GM19193 (cell line): ENCODE measurements around the gene TMEM255B.

Experiments
- POLR2A ChIP-seq: IDR thresholded peaks from 4 replicates; pipeline ENCODE4 v1.6.1; 2011; ENCODE audit not compliant: insufficient read depth, insufficient read length; ENCODE audit errors: extremely low read depth

Gene TMEM255B

DNA sequence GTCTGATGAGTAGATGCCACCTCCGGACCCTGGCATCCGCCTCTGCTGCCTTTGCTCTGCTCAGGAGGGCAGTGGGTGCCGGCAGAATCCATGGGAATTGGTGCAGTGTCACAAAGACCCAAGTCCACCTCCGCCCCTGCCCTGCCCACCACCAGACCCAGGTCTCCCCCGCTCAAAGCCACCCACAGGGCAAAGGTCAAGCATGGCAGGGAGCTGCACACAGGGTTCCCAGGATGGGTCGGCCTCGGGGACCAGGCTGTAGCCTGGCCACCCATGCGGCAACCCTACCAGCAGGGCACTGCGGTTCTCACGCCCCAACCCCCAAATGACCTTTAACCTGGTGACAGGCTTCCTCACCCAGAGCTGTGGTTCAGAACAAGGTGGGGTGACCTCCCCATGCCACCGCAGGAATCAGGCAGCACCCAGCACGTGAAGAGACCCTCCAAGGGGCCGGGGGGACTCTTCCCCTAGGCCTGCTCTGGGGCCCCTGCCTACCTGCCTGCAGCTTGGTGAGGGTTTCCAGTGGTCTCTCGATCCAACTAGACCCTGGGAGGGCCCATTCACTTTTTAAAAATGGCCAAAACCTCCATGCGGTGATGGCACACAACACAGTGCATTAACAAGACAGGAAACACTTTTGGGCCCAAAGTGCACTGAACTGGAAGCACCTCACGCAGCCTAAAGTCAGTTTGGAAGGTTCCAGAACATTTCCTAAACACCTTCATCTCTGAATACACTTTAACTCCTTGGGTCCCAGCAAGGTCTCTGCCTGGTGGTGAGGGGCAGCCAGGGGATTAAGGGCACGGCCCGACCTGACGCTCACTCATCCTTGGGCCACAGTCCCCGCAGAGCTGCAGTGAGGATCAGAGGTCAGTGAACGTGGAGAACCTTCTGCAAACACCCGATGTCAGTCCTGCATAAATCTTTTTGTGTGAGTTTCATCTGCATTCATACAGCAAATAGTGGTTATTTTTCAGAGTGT, 93.8 kb downstream of the TMEM255B start:
- no peak for TF ChIP-seq POLR2A

- TF ChIP-seq POLR2A = no peak
These were observed 94.7 kb downstream of the TMEM255B start for GRCh38 chr13:113853518-113854237.

DNA sequence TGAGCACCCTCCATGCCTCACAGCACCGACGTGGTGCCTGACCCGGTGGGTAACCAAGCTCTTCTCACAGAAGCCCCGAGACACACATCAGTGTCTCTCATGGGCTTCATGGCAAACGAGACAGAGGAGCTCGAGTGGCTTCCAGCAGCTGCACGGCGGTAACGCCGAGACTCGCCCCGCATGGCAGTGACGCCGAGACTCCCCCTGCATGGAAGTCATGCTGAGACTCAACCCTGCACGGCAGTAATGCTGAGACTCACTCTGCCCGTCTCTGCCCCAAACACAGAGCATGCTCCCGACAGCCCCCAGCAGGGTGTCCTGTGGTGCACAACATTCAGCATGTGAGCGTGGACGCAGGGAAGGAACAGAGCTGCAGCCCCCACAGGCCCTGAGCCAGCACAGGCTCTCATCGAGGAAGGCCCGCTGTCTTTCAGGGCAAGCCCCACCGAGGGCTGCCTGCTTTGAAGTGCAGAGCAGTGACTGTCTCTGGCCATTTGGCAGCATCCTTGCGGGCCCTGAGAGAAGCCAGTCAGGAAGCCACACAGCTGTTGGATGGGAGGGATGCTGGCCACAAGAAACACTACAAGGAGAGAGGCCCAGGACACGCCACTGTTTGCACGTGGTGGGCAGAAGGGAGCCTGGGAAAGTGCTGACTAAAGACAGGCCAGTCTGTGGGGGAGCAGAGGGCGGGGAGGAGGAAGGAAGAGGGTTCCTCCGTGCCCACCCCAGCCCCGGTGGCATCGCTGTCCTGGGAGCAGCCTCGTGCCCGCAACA, 95.4 kb downstream of the TMEM255B start:
- no peak for TF ChIP-seq POLR2A

- no peak for TF ChIP-seq POLR2A
These were observed 96.2 kb downstream of the TMEM255B start for GRCh38 chr13:113855012-113855921.

DNA sequence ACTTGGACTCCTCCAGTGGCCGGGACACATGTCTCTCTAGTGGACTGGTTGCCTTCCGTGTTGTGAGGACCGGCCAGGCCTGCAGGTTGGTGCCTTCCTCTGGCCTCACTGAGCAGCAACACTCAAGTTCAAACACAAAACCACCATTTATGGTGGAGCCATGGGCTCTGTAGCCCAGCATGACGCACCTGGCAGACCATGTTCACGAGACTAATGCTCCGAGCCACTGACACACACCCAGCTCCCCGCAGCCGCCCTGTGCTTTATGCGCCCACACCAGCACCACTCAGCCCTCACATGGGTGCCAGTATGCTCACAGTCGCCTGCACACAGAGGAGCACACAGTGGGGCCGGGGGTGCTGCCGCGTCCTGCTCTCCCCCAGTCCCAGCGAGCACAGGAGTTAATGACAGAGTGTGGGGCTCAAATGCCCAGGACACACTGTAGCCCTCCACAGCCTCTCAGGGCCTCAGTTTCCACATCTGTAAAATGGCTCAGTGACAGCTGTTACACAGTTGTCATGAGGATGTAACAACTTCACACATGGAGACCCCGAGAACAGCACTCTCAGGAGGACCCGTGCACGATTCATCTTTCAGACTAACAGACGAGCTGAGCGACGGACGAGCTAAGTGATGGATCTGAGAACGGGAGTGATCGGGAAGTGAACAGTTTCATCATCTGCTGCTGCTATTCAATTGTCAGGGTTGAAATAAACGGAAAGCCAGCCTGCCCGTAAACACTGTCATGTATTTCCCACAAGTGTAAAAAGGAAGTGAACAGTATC, 97.1 kb downstream of the TMEM255B start:
- TF ChIP-seq POLR2A = no peak

- TF ChIP-seq POLR2A = no peak
These were observed 97.7 kb downstream of the TMEM255B start for GRCh38 chr13:113856716-113857065.

DNA sequence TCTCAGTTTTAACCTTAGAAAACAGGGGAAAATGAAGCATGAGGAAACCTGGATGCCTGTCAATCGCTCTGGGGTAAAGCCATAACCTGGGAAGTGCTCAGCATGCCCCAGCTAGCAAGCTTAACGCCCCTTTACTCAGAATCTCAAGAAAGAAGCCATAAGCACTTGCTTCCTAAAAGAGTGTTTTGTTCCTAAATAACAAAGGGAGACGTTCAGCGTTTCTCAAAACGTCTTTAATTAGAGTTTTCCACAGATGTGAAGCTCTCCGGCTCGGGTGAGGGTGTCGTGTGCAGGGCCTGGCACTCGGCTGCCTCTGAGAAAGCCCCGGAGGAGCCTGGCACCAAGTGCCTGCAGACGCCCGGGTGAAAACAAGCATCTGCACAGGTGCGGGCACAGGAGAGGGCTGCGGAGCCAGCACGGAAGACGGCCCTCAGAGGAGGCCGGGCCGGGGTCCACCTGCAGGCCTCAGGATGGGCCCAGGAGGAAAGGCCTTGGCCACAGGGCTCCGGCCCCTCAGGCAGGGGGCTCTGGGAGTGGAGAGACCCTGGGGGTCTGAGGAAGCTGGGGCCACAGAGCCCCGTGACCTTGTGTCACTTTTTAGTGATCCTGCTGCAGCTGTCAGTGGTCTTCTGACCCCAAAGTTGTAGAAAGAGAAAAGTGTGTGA, 98.6 kb downstream of the TMEM255B start:
- TF ChIP-seq POLR2A = no peak

DNA sequence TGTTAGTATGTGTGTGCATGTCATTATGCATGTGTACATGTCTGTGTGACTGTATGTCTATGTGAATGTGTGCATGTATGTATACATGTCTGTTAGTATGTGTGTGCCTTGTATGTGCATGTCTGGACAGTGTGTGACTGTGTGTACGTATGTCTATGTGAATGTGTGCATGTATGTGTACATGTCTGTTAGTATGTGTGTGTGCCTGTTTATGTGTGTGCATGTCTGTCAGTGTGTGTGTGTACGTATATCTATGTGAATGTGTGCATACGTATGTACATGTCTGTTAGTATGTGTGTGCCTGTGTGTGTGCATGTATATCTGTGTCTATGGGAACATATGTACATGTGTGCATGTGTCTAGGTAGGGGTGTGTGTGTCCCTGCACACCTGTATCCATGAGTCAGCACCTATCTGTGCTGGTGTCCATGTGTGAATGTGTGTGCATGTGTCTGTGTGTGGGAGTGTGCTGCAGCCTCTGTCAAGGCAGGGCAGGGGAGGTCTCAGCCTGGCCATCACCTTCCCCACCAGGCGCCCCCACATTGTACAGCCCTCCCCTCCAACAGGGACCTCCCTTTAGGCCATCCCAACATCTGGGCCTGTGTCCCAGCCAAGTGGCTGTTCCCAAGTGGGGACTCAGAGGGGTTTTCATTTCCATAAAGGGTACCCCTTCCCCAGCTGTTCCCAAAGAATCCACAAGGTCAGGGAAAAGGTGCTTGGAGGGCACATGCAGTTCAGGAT, 100.5 kb downstream of the TMEM255B start:
- TF ChIP-seq POLR2A = no peak

DNA sequence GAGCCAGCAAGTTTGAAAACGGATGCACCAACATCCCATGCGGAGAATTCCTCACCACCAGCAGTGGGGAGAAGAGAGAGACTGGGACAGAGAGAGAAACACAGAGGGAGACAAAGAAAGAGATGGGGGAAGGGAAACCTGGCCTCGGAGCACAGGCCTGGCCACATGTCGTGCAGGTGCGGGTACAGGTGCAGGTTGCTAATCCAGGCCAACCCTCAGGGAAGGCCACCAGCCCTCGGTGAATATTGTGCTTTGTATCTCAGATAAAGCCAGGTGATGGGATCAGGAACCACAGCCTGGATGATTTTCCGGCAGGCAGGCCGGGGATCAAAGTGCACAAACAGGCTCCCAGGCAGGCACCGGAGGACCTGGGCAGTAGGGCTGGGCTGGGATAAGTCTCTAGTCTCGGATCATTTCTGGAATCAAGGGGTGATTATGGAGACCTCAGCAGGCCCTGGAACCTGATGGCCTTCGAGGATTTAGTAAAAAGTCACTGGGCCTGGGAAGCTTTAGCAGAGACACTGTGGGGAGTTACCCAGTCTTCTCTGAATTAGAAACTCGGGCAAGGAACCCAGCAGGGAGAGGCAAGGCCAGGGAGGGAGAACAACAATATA, 101.1 kb downstream of the TMEM255B start:
- no peak for TF ChIP-seq POLR2A

DNA sequence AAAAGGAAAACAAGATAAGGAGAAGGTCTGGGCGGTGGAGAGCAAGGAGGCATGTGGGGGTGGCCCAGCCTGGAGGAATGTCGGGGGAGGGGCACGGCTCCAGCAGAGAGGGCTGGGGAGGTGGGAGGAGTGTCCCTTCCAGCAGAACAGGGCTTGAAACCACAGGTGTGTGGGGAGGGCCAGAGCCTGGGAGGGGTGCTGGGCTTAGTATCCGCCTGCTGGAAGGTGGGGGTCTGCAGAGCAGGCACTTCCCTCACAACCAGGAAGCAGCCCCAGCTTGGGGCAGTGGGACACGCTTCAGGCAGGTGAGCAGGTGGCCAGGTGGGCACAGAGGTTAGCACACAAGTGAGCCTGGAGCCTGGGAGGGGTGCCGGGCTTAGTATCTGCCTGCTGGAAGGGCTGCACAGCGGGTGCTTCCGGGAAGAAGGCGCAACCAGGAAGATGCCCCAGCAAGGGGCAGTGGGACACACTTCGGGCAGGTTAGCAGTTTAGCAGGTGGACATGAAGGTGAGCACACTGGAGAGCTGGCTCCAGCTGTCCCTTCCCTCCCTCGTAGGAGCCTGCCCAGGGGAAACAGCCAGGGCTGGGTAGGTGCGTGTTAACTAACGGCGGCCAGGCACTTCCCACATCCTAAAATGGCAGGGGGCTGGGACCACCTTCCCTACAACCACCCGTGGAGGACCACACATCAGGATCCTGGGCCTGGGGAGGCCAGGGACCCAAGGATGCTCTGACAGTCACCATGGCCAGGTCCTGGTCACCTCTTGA, 101.8 kb downstream of the TMEM255B start:
- no peak for TF ChIP-seq POLR2A

DNA sequence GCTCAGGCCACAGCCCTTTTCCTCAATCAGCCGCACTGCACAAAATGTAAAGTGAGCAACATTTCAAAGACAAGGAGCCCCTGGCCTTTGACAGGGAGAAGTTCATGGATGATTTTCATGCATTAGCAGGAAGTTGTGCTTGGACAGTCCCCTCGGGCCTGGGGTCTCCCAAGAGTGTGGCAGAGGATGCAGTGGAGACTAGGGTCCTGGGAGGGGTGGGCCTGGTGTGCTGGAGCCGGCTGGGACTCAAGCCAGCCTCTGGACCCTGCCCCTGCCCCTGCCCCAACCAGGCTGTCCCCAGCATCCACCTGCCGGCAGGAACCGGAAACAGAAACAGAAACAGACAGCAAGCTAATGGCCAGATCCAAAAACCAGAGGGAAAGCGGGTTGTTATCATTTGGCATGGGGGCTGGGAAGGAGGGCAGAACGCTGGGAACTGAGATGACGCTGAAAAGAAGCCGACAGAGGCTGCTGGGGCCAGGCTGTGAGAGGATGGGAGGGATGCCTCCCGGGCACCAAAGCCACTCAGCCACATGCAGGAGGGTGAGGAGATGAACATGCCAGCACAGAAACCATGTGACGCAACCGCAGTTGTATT, 102.5 kb downstream of the TMEM255B start:
- no peak for TF ChIP-seq POLR2A
